Stimulated activated CD4-positive, alpha-beta T cell treated with anti-CD3 and anti-CD28 coated beads, Interleukin-15, amount 100 ng/mL, for 48 hours (primary cell): ENCODE results near the gene HDAC5.
A peak's percentile ranks its signal among the peaks of the same experiment; 100 is the strongest.
"Not testable (repeated sequence)": the region's sequence is repeated elsewhere in the genome, so short reads cannot be mapped to it uniquely, and the experiment has no call there.

ENCODE experiments used
- DNase-seq, 2 donors: peaks; one replicate each; pipeline ENCODE4 v3.0.0-alpha.2; 2020; ENCODE audit warnings: low read depth in 2 of 2

The HDAC5 gene

DNA sequence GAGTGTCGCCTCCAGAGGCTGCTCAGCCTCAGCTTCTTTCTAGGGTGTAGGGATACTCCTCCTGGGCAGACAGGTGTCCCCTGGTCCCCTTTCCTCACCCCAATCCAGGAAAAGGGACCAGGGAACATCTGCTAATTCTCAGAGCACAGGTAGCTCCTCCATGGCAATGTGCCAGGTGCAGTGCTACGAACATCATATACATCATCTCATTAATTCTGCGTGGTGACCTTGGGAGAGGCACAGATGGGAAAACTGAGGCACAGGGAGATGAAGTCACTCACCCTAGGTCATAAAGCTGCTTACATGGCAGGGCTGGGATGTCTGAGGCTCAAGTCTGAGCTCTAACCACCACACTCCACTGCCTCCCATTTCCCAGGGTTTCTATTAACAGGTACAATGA, 11.7 kb downstream of the HDAC5 start:
- DNase-seq: no peak

DNA sequence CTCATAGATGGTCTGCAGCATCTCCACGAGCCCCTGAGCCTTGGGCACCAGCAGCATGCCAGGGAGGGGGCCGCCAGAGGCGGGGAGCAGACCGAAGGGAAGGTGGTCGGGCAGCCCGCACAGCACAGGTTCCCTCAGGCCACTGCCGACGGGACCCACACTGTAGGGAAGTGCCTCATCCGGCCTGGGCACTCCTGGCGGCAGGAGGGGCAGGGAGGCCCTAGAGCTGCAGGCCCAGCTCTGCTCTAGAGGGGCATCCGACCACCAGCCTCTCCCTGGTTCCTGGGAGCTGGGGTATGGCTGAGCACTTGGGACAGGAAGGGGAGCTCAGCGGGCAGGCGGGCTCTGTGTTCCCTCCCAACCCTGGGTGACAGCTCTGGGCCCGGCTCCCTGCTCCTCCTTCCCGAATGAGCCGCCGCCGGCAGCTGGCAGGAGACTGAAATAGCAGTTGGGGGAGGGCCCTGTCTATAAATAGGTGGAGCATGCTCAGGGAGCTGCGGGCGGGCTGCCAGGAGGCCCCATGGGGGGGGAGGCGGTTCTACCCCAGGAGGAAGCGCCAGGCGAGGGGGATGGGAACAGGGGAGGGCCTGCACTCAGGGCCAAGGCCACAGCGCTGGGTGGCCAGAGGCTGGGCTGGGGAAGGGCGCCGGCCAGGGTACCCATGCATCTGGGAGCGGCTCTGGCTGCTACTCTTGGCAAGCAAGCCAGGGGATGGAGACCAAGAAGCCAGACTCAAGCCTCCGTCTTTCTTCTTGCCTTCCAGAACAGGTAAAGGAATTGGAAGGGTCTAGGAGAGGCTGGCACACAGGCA, 12.4 kb downstream of the HDAC5 start:
- DNase-seq: peak; percentile 29 to 57

GRCh38 chr17:44110011-44110686, 13.3 kb downstream of the HDAC5 start:
- DNase-seq: no peak

DNA sequence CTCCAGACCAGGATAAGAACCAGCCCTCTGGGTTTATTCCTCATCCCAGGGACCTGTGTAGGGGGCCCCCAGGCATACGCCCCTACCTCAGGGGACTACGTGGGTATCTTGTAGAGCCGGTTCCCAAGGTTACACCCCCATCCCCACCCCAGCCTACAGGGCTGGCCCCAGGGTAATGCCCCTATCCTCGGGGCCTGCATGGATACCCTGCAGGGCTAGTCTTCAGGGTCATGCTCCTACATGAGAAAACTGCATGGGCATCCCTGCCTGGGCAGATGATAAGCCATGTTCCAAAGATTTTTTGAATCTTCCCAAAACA, 14.2 kb downstream of the HDAC5 start:
- DNase-seq: no peak

DNA sequence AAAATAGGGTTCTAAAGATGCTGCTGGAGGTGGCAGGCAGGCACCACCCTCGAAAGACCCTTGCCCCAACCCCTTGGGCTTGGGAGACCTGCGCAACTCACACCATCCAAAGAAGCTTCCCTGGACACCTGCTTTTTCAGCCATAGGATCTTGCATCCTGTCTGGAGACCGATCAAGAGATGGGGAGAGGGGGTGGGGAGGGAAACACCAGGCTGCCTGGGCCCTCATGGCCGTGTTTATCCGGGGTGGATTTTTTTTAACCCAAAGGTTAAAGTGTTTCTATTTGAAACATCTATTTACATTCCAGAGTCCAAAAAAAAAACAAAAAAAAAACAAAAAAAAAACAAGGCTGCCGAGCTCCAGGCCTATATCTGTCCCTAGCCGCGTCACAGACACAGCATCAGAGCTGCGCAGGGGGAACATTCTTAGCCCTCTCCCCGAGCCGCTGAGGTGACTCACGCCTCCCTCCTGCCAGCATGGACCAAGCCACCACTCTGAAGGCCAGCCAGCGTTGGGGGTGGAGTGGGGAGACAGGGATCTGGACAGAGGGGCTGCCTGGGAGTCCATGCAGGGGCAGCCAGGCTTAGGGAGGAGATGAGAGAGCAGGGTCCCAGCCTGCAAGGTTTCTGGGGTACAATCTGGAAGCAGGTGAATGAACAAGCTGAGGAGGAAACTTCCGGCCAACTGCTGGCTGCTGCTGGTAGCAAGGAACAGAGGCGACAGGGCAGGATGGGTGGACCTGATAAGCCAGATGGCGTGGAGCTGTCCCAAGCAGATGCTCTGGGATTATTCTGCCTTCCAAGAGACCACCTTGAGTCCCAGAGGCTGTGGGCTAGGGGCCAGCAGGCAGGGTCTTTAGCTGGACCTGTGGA, 14.8 kb downstream of the HDAC5 start:
- no peak for DNase-seq

- no peak for DNase-seq
Measured at GRCh38 chr17:44106801-44107200, 16.6 kb downstream of the HDAC5 start.

DNA sequence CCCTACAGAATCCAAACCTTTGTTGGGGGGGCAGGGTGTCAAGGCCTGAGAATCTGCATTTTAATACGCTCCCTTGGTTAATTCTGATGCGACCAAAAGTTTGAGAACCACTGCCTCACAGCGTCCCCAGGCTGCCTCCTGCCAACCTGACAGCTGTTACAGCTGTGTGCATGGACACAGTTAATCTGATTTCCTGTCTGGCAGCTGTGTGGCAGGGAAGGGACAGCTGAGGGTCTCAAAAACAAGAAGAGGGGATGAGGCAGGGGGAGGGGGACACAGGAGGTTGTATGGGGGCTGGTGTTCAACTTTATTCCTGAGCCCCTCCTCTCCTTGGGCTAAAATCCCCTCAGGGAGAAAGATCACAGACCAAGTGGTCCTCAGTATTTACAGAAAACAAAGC, 17.5 kb downstream of the HDAC5 start:
- no peak for DNase-seq

GRCh38 chr17:44105483-44105882, 18.0 kb downstream of the HDAC5 start:
- no peak for DNase-seq

- no peak for DNase-seq
Measured at GRCh38 chr17:44102849-44103622, 20.4 kb downstream of the HDAC5 start.

GRCh38 chr17:44101858-44102257, 21.6 kb downstream of the HDAC5 start:
- not testable (repeated sequence) for DNase-seq

GRCh38 chr17:44097110-44097958, 26.1 kb downstream of the HDAC5 start:
- no peak for DNase-seq

- DNase-seq: no peak
Measured at GRCh38 chr17:44095647-44096496, 27.6 kb downstream of the HDAC5 start.

GRCh38 chr17:44095388-44095646, 28.1 kb downstream of the HDAC5 start:
- DNase-seq: no peak

DNA sequence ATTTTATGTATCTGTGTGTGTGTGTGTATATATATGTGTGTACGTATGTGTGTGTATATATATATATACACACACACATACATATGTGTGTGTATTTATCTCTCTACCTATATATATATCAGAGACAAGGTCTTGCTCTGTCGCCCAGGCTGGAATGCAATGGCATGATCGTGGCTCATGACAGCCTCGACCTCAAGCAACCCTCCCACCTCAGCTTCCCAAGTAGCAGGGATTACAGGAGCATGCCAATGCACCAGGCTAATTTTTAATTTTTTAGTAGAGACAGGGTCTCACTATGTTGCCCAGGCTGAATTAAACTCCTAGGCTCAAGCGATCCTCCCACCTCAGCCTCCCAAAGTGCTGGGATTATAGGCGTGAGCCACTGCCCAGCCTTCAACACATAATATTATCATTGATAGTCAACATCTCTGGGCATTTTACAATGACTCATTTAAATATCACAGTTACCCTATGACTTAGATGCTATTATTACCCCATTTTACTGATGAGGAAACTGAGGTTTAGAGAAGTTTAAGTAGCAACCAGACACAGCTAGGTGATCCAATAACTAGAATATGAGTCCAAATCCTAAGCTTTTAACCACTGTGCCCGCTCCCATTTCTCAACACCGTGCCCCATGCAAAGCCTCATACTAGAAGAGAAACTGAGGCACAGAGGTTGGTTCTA, 28.6 kb downstream of the HDAC5 start:
- DNase-seq: no peak

DNA sequence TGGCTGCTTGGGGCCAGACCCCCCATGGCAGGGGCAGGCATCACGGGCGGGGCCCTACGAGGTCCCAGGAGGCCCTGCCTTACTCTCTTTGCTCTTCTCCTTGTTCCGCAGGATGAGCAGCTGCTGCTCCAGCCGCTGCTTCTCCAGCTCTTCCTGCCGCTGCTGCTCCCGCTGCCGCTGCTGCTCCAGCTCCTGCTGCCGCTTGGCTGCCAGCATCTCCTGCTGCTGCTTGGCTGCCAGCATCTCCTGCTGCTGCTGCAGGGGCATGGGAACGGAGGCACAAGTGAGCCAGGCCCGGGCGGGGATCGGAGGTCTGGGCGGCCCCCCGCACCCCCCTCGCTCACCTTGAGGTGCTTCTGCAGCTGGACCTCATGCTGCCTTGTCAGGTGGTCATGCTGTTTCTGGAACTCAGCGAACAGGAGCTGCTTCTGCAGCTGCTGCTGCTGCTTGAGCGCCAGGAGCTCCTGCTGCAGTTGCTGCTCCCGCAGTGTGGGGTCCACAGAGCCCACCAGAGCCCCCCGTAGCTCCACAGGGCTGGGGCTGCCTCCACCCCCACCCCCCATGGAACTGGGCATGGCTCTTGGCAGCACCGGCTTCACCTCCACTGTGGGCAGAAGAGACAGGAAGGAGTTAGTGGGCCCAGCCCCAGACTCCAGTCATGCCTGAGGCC, 30.1 kb downstream of the HDAC5 start:
- no peak for DNase-seq

DNA sequence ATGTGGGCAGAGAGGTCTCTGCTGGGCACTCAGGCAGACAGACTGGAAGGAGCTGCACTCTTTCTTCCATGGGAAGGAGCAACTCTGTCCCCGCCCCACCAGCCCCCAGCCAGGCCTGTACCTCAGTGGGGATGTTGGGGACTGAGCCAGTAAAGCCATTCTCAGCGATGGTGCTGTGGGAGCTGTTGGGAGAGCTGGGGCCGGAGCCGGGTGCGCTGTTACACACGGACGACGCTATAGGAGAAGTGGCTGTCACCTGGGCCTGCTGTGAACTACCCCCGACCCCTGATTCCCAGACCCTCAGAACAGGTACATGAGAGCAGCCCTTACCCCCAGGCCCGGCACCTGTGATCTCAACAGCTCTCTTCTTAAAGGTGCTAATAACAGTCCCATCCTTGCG, 31.4 kb downstream of the HDAC5 start:
- no peak for DNase-seq

- no peak for DNase-seq
Measured at GRCh38 chr17:44091200-44091997, 32.0 kb downstream of the HDAC5 start.

GRCh38 chr17:44088254-44088653, 35.2 kb downstream of the HDAC5 start:
- no peak for DNase-seq
